ENCODE data around the gene SCN4B.

Gene SCN4B, protein sequence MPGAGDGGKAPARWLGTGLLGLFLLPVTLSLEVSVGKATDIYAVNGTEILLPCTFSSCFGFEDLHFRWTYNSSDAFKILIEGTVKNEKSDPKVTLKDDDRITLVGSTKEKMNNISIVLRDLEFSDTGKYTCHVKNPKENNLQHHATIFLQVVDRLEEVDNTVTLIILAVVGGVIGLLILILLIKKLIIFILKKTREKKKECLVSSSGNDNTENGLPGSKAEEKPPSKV

DNA sequence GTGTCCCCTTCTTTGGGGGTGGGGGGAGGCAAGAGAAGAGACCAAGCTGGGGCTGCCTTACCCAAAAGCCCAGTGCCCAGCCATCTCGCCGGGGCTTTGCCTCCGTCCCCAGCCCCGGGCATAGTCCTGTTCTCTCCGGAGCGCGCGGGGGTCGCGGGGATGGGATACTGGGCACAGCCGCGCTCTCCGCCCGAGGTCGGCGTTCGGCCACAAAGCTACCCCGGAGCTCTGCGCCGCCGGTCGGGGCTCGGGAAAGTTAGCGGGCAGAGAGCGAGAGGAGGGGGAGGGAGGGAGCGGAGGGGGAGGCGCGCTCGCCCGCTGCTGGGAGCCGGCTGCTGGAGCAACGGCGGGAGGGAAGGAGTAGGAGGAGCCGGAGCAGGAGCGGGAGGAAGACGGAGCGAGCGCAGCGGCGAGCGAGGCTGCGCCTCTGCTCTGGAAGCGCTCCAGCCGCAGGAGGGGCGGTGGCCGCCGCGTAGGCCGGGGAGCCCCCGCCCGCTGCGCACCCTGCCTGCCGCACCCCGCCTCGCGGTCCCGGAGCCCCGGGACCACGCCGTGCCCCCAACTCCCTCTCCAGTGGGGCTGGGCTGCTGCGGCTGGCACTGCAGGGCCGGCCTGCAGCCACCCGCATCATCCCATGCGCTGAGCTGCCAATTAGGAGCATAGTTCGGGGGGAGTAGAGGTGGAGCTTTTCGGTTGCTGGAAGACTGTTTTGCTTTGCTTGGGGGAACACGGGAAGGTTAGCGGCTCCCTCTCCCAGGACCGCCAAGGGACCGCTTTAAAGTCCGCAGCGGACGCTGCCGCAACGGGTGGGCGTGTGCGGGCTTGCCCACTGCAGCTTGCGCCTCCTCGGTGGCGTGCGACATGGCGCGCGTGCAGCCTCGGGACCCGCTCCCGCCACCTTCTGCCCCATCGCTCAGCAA lies at the start of gene SCN4B:
SCN4B (minus strand) TSS at position 272 of the 920 bp plus-strand sequence; CDS start at position 122, 150 bp downstream.
- no peak within 1 kb of the TSS for H3K27ac Mint-ChIP-seq
- H3K4me1 Mint-ChIP-seq: peaks cover 36% of the 10 kb centered on the region
- peak; percentile 84 for DNase-seq
- H3K9me3 Mint-ChIP-seq: no peaks in the 10 kb centered on the region
- H3K27me3 Mint-ChIP-seq (ENCODE audit: low read depth, poor library complexity): peaks cover 100% of the 10 kb centered on the region
- H3K4me3 Mint-ChIP-seq: peak within 1 kb of the TSS; percentile 76
- TF ChIP-seq, protein P1, sequence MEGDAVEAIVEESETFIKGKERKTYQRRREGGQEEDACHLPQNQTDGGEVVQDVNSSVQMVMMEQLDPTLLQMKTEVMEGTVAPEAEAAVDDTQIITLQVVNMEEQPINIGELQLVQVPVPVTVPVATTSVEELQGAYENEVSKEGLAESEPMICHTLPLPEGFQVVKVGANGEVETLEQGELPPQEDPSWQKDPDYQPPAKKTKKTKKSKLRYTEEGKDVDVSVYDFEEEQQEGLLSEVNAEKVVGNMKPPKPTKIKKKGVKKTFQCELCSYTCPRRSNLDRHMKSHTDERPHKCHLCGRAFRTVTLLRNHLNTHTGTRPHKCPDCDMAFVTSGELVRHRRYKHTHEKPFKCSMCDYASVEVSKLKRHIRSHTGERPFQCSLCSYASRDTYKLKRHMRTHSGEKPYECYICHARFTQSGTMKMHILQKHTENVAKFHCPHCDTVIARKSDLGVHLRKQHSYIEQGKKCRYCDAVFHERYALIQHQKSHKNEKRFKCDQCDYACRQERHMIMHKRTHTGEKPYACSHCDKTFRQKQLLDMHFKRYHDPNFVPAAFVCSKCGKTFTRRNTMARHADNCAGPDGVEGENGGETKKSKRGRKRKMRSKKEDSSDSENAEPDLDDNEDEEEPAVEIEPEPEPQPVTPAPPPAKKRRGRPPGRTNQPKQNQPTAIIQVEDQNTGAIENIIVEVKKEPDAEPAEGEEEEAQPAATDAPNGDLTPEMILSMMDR (IDR thresholded peaks at IDR 0.05): no peak
- no peaks in the 10 kb centered on the region for H3K36me3 Mint-ChIP-seq (ENCODE audit: low read depth)

DNA sequence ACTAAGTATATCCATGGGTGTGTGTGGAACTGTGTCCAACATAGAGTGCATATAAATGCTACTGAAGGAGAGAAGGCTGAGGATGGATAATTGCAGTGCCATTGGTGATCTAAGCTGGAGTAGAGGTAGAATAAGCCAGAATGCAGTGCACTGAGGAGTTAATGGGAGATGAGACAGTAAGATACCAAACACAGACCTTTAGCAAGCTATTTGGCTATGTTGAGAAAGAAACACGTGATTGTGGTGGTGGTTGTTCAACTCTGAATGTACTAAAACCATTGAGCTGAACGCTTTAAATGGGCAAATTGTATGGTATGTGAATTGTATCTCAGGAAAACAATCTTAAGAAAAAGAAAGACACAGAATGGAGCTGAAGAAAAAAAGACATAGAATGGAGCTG lies 49.3 kb upstream of the SCN4B start:
- no peaks in the 10 kb centered on the region for H3K36me3 Mint-ChIP-seq (ENCODE audit: low read depth)
- DNase-seq: no peak
- TF ChIP-seq, protein P1 (IDR thresholded peaks at IDR 0.05): no peak
- H3K4me1 Mint-ChIP-seq: no peaks in the 10 kb centered on the region
- no peak overlapping the region for H3K27ac Mint-ChIP-seq
- no peak overlapping the region for H3K4me3 Mint-ChIP-seq
- H3K9me3 Mint-ChIP-seq: no peaks in the 10 kb centered on the region
- peaks cover 31% of the 10 kb centered on the region for H3K27me3 Mint-ChIP-seq (ENCODE audit: low read depth, poor library complexity)

DNA sequence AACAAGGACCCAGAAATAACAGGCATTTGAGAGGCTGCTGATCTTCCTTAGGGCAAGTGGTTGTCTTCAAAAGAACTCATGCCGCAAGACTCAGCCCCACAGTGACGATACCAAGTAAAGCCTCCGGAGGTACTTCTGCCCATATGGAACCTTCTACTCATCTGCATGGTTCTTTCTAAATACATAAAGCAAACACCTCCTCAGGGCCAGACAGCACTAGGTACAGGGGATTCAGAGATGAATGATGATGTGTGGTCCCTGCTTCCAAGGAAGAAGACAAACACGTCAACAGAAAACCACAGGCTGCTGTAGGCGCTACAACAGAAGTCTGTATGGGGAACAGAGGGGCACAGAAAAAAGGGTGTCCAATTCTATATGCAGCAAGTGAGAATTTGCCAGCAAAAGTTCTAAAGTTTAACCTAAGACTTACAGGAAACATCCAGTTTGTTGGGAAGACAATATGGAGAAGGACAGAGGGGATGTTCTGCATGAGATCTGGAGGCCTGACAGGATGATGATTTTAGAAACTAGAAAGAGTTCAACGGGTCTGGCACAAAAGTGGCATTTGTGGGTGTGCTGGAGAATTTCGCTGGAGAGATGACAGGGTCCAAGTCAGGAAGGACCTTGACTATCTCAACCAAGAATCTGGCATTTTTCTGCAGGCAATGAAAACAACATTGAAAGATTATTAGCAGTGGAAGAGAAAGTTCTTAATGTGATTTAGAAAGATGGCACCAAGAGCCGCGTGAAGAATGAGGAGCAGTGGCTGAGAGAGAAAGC lies 48.5 kb upstream of the SCN4B start:
- no peaks in the 10 kb centered on the region for H3K9me3 Mint-ChIP-seq
- no peak for DNase-seq

DNA sequence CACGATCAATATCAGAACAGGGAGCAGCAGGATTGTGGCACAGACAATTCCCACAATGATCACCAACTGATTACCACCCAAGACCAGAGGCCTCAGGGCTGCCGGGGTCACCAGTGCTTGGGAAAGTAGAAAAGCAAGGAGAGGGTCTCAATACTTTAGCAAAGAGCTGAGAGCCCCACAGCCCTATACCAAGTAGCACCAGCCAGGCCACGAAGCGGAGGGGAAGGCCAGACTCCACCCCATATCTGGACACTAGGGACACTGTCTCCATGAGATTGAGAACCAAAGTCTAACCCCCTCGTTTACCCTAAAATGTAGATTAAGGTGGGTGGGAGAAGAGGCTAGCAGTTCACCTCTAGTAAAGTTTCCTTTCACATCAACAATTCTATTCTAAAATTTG lies 47.9 kb upstream of the SCN4B start:
- no peaks in the 10 kb centered on the region for H3K36me3 Mint-ChIP-seq (ENCODE audit: low read depth)
- H3K27ac Mint-ChIP-seq: no peak overlapping the region

More for the DNA sequence above, 48.5 kb upstream of the SCN4B start:
- Mint-ChIP-seq H3K27ac (no peak overlapping the region), H3K4me3 (no peak overlapping the region), H3K27me3 (ENCODE audit: low read depth, poor library complexity) (peaks cover 22% of the 10 kb centered on the region), H3K4me1 (no peaks in the 10 kb centered on the region), H3K36me3 (ENCODE audit: low read depth) (no peaks in the 10 kb centered on the region)
- TF ChIP-seq, protein P1 (IDR thresholded peaks at IDR 0.05): no peak

DNA sequence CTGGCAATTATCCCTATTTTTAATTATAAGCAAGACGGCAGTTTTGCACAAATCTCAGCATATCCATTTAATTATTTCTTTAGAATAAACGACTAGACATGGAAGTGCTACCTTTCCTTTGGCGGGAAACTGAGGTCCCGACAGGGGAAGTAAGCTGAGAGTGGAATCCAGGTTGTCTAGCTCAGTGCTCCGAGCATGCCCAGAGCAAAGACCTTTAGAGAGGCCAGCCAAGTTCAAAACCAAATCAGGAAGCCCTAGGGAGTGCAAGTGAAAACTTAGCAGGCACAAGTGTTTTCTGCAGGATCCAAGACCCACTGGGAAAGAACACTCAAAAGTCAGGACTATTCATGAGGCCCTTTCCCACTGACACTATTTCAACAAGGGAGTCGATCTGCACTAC lies 46.5 kb upstream of the SCN4B start:
- peaks cover 8% of the 10 kb centered on the region for H3K4me1 Mint-ChIP-seq
- H3K4me3 Mint-ChIP-seq: no peak overlapping the region
- no peak overlapping the region for H3K27ac Mint-ChIP-seq
- H3K36me3 Mint-ChIP-seq (ENCODE audit: low read depth): no peaks in the 10 kb centered on the region
- TF ChIP-seq, protein P1 (IDR thresholded peaks at IDR 0.05): no peak
- H3K9me3 Mint-ChIP-seq: no peaks in the 10 kb centered on the region
- no peak for DNase-seq
- peaks cover 10% of the 10 kb centered on the region for H3K27me3 Mint-ChIP-seq (ENCODE audit: low read depth, poor library complexity)

More for the DNA sequence above, 47.9 kb upstream of the SCN4B start:
- no peak for DNase-seq
- Mint-ChIP-seq H3K27me3 (ENCODE audit: low read depth, poor library complexity) (peaks cover 18% of the 10 kb centered on the region), H3K9me3 (no peaks in the 10 kb centered on the region), H3K4me1 (peaks cover under 1% of the 10 kb centered on the region), H3K4me3 (no peak overlapping the region)
- TF ChIP-seq, protein P1 (IDR thresholded peaks at IDR 0.05): no peak
